Measurements from ENCODE around the gene SERTAD1.

Gene SERTAD1

DNA sequence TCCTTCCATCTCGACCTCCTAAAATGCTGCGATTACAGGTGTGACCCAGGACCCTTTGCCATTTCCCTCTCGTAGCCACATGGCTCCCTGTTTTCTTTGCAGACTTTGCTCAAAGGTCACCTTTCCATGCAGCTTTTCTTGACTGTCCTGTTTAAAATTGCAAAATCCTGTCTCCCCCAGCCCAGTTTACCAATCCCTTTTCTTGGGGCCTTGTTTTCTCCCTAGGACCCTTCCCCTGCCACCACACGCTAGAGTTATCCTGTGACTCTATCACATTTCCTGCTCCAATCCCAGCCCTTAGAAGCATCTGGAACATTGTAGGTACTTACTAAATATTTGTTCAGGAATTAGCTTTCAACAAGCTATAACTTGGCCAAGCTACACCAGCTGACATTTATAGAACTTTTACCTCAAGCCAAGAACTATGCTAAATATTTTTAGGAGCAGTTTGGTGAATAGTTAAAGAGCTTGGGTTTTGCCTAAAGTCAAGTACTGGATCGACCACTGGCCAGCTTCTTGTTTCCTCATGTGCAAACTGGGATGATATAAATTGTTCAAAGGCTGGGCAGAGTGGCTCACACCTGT, 27.5 kb upstream of the SERTAD1 start:
- Histone ChIP-seq H3K4me3 (IDR thresholded peaks at IDR 0.05; ENCODE audit: insufficient read depth, low read depth, low read length) (no peak overlapping the region), H3K9ac (no peak overlapping the region), H2AFZ (ENCODE audit: low read depth) (no peak overlapping the region), H3K79me2 (ENCODE audit: insufficient read depth, low read depth) (no peaks in the 10 kb centered on the region), H3K4me2 (no peak overlapping the region), H3K27me3 (ENCODE audit: insufficient read depth, low read depth) (no peaks in the 10 kb centered on the region), H3K27ac (no peak overlapping the region), H4K20me1 (ENCODE audit: insufficient read depth) (no peaks in the 10 kb centered on the region), H3K4me1 (ENCODE audit: low read depth, poor library complexity, severe bottlenecking) (no peaks in the 10 kb centered on the region), H3K36me3 (ENCODE audit: insufficient read depth) (no peaks in the 10 kb centered on the region)
- TF ChIP-seq CTCF (conservative IDR thresholded peaks at IDR 0.05; ENCODE audit: low read depth, low read length): no peak

DNA sequence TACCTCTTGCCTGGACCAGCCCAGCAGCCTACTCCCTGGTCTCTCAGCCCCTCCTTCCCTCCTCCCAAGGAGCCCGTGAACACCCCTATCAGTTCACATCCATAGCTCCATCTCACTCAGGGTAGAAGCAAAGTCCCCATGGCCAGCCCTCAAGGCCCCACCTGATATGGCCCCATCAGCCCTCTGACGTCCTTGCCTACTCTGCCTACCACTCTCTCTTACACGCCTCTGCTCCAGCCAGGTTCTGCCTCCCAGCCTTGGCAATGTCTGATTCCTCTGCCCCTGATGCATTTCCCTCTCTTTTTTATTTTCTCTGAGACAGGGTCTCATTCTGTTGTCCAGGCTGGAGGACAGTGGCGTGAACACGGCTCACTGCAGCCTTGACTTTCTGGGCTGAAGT, 26.2 kb upstream of the SERTAD1 start:
- H2AFZ ChIP-seq (ENCODE audit: low read depth): no peak overlapping the region

GRCh38 chr19:40450664-40451063, 24.9 kb upstream of the SERTAD1 start:
- no peaks in the 10 kb centered on the region for H3K79me2 ChIP-seq (ENCODE audit: insufficient read depth, low read depth)
- TF ChIP-seq CTCF (conservative IDR thresholded peaks at IDR 0.05; ENCODE audit: low read depth, low read length): no peak
- H3K9ac ChIP-seq: no peak overlapping the region
- H3K27ac ChIP-seq: no peak overlapping the region
- no peaks in the 10 kb centered on the region for H3K4me1 ChIP-seq (ENCODE audit: low read depth, poor library complexity, severe bottlenecking)
- H3K27me3 ChIP-seq (ENCODE audit: insufficient read depth, low read depth): no peaks in the 10 kb centered on the region
- no peaks in the 10 kb centered on the region for H4K20me1 ChIP-seq (ENCODE audit: insufficient read depth)
- H3K4me2 ChIP-seq: no peak overlapping the region
- H3K4me3 ChIP-seq (IDR thresholded peaks at IDR 0.05; ENCODE audit: insufficient read depth, low read depth, low read length): no peak overlapping the region
- no peaks in the 10 kb centered on the region for H3K36me3 ChIP-seq (ENCODE audit: insufficient read depth)
- H2AFZ ChIP-seq (ENCODE audit: low read depth): no peak overlapping the region

More for the DNA sequence above, 26.2 kb upstream of the SERTAD1 start:
- Histone ChIP-seq H3K4me2 (no peak overlapping the region), H3K36me3 (ENCODE audit: insufficient read depth) (no peaks in the 10 kb centered on the region), H3K9ac (no peak overlapping the region), H3K27ac (no peak overlapping the region), H3K4me3 (IDR thresholded peaks at IDR 0.05; ENCODE audit: insufficient read depth, low read depth, low read length) (no peak overlapping the region), H4K20me1 (ENCODE audit: insufficient read depth) (no peaks in the 10 kb centered on the region), H3K79me2 (ENCODE audit: insufficient read depth, low read depth) (no peaks in the 10 kb centered on the region), H3K27me3 (ENCODE audit: insufficient read depth, low read depth) (no peaks in the 10 kb centered on the region), H3K4me1 (ENCODE audit: low read depth, poor library complexity, severe bottlenecking) (no peaks in the 10 kb centered on the region)
- no peak for TF ChIP-seq CTCF (conservative IDR thresholded peaks at IDR 0.05; ENCODE audit: low read depth, low read length)

DNA sequence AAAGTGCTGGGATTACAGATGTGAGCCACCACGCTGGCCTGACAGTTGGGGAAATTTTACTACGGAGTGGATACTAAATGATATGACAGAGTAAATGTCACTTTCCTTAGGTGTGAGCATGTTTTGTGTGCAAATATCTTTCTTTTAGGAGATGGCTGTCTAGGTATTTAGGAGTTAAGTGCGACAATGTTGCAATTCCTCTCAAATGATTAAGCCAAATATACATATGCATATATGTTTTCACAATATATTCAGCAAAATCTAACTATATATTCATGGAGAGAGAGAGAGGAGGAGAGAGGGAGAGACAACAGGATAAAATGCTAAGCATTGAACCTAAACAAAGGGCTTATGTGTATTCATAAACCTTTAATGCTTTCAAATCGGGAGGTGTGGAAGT, 23.7 kb upstream of the SERTAD1 start:
- Histone ChIP-seq H4K20me1 (ENCODE audit: insufficient read depth) (no peaks in the 10 kb centered on the region), H3K4me2 (no peak overlapping the region), H3K36me3 (ENCODE audit: insufficient read depth) (no peaks in the 10 kb centered on the region), H2AFZ (ENCODE audit: low read depth) (no peak overlapping the region), H3K79me2 (ENCODE audit: insufficient read depth, low read depth) (no peaks in the 10 kb centered on the region), H3K27me3 (ENCODE audit: insufficient read depth, low read depth) (no peaks in the 10 kb centered on the region), H3K4me3 (IDR thresholded peaks at IDR 0.05; ENCODE audit: insufficient read depth, low read depth, low read length) (no peak overlapping the region), H3K27ac (no peak overlapping the region), H3K9ac (no peak overlapping the region), H3K4me1 (ENCODE audit: low read depth, poor library complexity, severe bottlenecking) (peaks cover 3% of the 10 kb centered on the region)
- no peak for TF ChIP-seq CTCF (conservative IDR thresholded peaks at IDR 0.05; ENCODE audit: low read depth, low read length)
